NB4 (cell line): Measurements from ENCODE around the gene ZFYVE28.

ENCODE experiments used
- MYC ChIP-seq: IDR thresholded peaks from 2 replicates; pipeline ENCODE4 v1.6.1; 2011; ENCODE audit warnings: low read depth, low read length
- POLR2A ChIP-seq: IDR thresholded peaks from 2 replicates; pipeline ENCODE4 v1.6.1; 2011; ENCODE audit warnings: mild to moderate bottlenecking; ENCODE audit not compliant: insufficient read length; ENCODE audit errors: extremely low read depth
- TF ChIP-seq, protein P1 (sequence below): IDR thresholded peaks from one replicate; pipeline ENCODE4 v1.5.1; 2012; ENCODE audit warnings: low read depth, low read length
- TF ChIP-seq, protein P2 (sequence below): IDR thresholded peaks from 2 replicates; pipeline ENCODE4 v1.6.1; 2011; ENCODE audit warnings: low read depth, low read length

DNA sequence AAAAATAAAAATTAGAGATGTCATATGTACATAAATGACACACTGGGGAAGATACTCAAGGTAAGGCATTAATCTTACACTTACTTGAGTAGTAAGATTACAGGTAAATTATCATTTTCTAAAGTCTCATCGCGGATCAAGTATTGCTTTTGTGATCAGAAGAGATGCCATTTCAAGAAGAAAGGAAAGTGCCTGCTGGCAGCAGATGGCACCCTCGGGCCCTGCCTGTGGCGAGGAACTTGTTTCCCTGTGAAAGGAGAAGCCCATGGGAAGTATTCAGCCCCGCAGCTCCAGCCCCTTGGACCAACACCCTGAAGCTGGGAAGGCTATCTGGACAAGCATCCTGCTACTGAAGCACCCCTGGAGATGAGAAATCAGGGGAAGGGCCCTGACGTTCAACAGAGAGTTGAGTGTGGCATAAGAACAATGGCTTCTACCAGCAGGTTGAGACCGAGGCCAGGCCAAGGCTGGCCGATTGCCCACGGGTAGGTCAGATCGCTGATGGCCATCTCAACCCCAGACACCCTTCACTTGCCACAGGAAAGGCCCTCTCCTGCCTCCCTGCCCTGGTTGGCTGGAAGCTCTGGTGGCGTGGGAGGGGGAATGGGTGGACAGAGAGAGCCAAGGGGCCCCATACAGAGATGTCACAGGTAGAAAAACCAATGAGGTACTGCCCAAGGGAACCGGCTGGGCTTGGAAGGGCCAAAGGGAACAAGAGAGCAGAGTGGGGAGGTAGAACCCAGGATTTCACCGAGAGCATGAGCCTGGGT lies 137.7 kb downstream of the ZFYVE28 start:
- TF ChIP-seq, protein P1, sequence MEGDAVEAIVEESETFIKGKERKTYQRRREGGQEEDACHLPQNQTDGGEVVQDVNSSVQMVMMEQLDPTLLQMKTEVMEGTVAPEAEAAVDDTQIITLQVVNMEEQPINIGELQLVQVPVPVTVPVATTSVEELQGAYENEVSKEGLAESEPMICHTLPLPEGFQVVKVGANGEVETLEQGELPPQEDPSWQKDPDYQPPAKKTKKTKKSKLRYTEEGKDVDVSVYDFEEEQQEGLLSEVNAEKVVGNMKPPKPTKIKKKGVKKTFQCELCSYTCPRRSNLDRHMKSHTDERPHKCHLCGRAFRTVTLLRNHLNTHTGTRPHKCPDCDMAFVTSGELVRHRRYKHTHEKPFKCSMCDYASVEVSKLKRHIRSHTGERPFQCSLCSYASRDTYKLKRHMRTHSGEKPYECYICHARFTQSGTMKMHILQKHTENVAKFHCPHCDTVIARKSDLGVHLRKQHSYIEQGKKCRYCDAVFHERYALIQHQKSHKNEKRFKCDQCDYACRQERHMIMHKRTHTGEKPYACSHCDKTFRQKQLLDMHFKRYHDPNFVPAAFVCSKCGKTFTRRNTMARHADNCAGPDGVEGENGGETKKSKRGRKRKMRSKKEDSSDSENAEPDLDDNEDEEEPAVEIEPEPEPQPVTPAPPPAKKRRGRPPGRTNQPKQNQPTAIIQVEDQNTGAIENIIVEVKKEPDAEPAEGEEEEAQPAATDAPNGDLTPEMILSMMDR = no peak
- TF ChIP-seq POLR2A = no peak
- no peak for TF ChIP-seq MYC
- TF ChIP-seq, protein P2, sequence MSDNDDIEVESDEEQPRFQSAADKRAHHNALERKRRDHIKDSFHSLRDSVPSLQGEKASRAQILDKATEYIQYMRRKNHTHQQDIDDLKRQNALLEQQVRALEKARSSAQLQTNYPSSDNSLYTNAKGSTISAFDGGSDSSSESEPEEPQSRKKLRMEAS = no peak
